Skeletal muscle tissue (tissue), 4 donors: ENCODE measurements around the gene KIRREL2. TPM values are rescaled to one million over a fixed set of nuclear protein-coding genes. Genes with fewer than 3 reads are reported as not detected.
A peak's percentile ranks its signal among the peaks of the same experiment; 100 is the strongest.

Source experiments
- H3K27ac ChIP-seq: one replicate; pipeline ENCODE4 v1.7.0; 2013; ENCODE audit warnings: mild to moderate bottlenecking, low read depth, low read length, inconsistent platforms
- H3K27me3 ChIP-seq, 3 donors: one replicate each; pipeline ENCODE4 v1.7.0; 2013; ENCODE audit warnings: low read length in 3 of 3; ENCODE audit not compliant: control insufficient read depth in 3 of 3, insufficient read depth in 3 of 3
- H3K36me3 ChIP-seq, 3 donors: one replicate each; pipeline ENCODE4 v1.7.0; 2013; ENCODE audit warnings: low read length in 3 of 3; ENCODE audit not compliant: control insufficient read depth in 3 of 3, insufficient read depth in 3 of 3
- H3K4me1 ChIP-seq, 3 donors: one replicate each; pipeline ENCODE4 v1.7.0; 2013; ENCODE audit warnings: low read length in 3 of 3, mild to moderate bottlenecking in 3 of 3; ENCODE audit not compliant: control insufficient read depth in 3 of 3, insufficient read depth in 3 of 3
- H3K4me3 ChIP-seq, 3 donors: one replicate each; pipeline ENCODE4 v1.7.0; 2013; ENCODE audit warnings: low read length in 3 of 3
- H3K9ac ChIP-seq, 3 donors: one replicate each; pipeline ENCODE4 v1.7.0; 2013; ENCODE audit warnings: low read length in 3 of 3, mild to moderate bottlenecking in 3 of 3, moderate library complexity in 2 of 3, low read depth in 1 of 3
- H3K9me3 ChIP-seq, 3 donors: one replicate each; pipeline ENCODE4 v1.7.0; 2013; ENCODE audit warnings: low read length in 3 of 3; ENCODE audit not compliant: control insufficient read depth in 3 of 3
- total RNA-seq: library from RNA; depleted of rRNA; stranded (reverse); fragments of >200 nt; gene quantifications from one replicate; pipeline ENCODE4 v1.2.3, GENCODE V29; 2014
- donor health status: Osteomylitis.

KIRREL2 gene
- total RNA-seq: not detected

DNA sequence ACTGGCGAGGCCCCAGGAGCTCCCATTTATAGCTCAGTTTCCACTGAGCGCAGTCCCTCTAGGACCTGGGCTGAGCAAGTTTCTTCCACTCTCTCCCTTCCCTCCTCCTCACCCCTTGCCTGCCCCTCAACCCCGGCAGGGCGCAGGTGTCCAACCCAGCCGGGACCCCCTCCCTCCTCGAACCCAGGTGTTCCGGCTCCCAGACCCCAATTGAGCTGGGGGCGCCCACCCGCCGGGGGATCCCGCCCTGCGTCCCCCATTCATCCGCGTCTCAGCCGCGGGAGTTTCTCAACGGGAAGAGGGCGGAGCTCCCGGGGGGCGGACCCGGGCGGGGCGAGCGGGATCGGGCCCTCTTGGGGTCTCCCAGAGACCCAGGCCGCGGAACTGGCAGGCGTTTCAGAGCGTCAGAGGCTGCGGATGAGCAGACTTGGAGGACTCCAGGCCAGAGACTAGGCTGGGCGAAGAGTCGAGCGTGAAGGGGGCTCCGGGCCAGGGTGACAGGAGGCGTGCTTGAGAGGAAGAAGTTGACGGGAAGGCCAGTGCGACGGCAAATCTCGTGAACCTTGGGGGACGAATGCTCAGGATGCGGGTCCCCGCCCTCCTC, at the start of gene KIRREL2:
Gene KIRREL2, plus strand, starts transcription at position 366 of the 604 bp plus-strand sequence. Its CDS starts 209 bp downstream, at position 575.
- Histone ChIP-seq H3K4me1 (peaks cover 0 to 3% (median 2%) of the 10 kb centered on the region in 3 donors), H3K27me3 (peaks cover 75 to 84% (median 79%) of the 10 kb centered on the region in 3 donors), H3K4me3 (peak within 1 kb of the TSS in 2 of 3 donors; percentile 35 to 40), H3K9ac (no peak within 1 kb of the TSS), H3K27ac (no peak within 1 kb of the TSS), H3K36me3 (no peaks in the 10 kb centered on the region), H3K9me3 (no peaks in the 10 kb centered on the region)

- Histone ChIP-seq H3K9me3 (no peaks in the 10 kb centered on the region), H3K27ac (no peak overlapping the region), H3K9ac (no peak overlapping the region), H3K27me3 (peaks cover 5 to 11% (median 7%) of the 10 kb centered on the region in 3 donors), H3K36me3 (no peaks in the 10 kb centered on the region), H3K4me1 (no peaks in the 10 kb centered on the region), H3K4me3 (no peak overlapping the region)
Measured at GRCh38 chr19:35807633-35808032, 49.1 kb upstream of the KIRREL2 start.

DNA sequence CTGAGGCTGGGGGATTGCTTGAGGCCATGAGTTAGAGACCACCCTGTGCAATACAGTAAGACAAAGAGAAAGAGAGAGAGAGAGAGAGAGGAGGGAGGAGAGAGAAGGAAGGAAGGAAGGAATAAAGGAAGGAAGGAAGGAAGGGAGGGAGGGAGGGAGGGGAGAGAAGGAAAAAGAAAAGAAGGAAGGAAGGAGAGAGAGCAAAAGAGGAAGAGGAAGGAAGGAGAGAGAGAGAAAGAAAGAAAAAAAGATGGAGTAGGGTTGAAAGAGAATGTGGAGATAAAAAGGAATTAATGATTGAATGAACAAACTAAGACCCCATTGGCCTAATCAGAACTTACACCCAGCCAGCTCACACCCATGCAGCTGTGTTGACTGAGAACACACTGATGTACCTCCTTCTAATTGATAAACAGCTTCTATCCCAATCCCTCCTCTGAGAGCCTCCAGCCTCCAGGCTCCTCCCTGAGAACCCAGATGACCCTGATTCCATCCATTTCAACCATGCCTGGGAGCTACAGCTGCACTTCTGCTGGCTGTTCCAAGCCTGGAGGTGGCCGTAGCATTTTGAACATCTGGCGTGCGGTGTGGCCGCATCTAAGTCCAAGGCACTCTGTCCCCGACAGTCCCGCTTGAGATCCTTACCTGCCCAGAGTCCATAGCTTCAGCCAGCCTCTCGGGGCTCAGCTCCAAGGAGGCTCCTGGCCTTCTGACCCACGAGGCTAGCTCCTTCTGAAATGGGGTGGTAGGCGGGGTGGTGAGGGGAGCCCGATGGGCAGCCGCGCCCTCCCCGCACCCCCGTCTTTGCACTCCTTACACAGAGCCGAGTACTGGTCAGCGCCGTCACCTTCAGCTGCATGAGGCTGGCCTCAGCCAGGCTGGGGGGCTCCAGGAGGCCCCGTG, 45.1 kb upstream of the KIRREL2 start:
- Histone ChIP-seq H3K9ac (no peak overlapping the region), H3K4me1 (no peaks in the 10 kb centered on the region), H3K27me3 (peaks cover 13 to 15% (median 14%) of the 10 kb centered on the region in 3 donors), H3K27ac (no peak overlapping the region), H3K36me3 (no peaks in the 10 kb centered on the region), H3K4me3 (no peak overlapping the region), H3K9me3 (peaks cover 0 to 3% (median 0%) of the 10 kb centered on the region in 3 donors)

DNA sequence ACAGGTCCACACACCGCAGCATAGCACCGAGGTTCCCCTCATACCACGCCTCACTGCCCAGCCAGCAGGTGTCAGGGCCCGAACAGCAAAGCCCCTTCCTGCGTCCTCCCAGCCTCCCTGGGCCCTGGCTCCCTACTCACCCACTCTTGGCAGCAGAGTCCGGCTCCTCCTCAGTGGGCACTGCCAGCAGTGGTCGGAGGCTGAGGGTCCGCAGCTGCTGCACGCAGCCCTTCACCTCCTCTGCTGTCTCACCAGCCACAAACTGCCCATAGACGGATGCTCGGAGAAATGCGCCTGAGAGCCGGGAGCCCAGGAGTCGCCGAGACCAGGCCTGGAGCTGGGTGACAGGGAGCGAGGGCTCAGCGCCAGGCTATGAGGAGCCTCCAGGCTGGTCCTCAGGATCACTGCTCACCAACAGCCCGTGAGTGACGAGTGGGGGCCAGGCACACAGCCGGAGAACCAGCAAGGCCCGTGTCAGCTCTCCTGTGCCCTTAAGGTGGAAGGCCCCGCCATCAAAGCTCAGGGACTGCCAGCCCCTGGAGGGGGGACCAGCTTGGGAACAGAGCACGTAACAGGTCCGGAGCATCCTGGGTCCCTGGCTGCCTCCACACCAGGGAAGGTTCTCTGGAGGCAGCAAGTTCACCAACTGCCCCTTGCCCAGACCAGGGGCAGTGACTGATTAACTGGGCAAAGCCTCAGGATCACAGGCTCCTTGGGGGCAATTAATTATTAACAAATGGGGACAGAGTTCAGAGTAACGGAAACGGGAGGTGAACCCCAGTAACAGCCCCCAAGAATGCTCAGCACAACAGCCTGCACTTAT, 44.3 kb upstream of the KIRREL2 start, which contains the start of gene PRODH2:
Gene PRODH2, minus strand, starts transcription at position 626 of the 823 bp plus-strand sequence. Its CDS starts 40 bp downstream, at position 586.
- H3K36me3 ChIP-seq: no peaks in the 10 kb centered on the region
- no peak within 1 kb of the TSS for H3K9ac ChIP-seq
- H3K4me1 ChIP-seq: no peaks in the 10 kb centered on the region
- H3K27ac ChIP-seq: no peak within 1 kb of the TSS
- H3K9me3 ChIP-seq: peaks cover 0 to 3% (median 0%) of the 10 kb centered on the region in 3 donors
- H3K27me3 ChIP-seq: peaks cover 13 to 18% (median 15%) of the 10 kb centered on the region in 3 donors
- no peak within 1 kb of the TSS for H3K4me3 ChIP-seq

DNA sequence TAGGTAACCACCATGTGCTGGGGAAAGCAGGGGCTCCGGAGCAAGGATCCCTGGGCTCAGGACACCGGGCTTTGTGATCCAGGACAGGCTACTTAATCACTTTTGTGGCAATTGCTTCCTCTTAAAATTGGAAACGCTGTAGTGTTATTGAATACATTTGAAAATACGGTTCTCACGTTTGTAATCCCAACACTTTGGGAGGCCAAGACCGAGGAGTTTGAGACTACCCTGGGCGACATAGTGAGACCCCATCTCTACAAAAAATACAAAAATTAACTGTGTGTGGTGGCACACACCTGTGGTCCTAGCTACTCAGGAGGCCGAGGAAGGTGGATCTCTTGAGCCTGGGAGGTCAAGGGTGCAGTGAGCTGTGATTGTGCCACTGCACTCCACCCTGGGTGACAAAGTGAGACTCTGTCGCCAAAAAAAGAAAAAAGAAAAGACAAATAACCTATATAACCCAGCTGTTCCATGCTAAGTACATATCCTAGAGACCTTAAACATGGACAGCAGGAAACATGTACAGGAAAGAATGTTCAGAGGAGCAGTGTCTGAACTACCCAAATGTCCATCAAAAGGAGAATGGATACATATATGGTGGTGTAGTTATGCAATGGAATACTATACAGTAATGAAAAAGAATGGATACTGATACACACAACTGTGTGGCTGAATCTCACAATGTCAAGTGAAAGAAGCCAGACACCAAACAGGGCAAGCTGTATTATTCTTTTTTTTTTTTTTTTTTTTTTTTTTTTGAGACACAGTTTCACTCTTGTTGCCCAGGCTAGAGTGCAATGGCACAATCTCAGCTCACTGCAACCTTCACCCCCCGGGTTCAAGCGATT, 43.4 kb upstream of the KIRREL2 start:
- no peak overlapping the region for H3K9ac ChIP-seq
- H3K4me3 ChIP-seq: no peak overlapping the region
- peaks cover 0 to 3% (median 0%) of the 10 kb centered on the region in 3 donors for H3K9me3 ChIP-seq
- peaks cover 13 to 20% (median 15%) of the 10 kb centered on the region in 3 donors for H3K27me3 ChIP-seq
- no peak overlapping the region for H3K27ac ChIP-seq
- no peaks in the 10 kb centered on the region for H3K36me3 ChIP-seq
- H3K4me1 ChIP-seq: no peaks in the 10 kb centered on the region

GRCh38 chr19:35816262-35816661, 40.4 kb upstream of the KIRREL2 start:
- peaks cover 18 to 28% (median 21%) of the 10 kb centered on the region in 3 donors for H3K27me3 ChIP-seq

DNA sequence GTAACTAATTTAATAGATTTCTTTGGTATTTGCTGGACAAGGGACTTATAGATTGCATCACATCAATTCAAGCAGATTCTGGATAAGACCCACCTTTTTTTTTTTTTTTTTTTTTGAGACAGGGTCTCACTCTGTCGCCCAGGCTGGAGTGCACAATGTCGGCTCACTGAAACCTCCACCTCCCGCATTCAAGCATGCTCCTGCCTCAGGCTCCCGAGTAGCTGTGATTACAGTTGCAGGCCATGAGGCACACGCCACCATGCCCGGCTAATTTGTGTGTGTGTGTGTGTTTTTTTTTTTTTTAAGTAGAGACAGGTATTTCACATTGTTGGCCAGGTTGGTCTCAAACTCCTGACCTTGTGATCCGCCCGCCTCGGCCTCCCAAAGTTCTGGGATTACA, 39.9 kb upstream of the KIRREL2 start:
- H3K36me3 ChIP-seq: no peaks in the 10 kb centered on the region
- H3K9ac ChIP-seq: no peak overlapping the region
- no peak overlapping the region for H3K27ac ChIP-seq
- H3K27me3 ChIP-seq: peaks cover 15 to 28% (median 17%) of the 10 kb centered on the region in 3 donors
- H3K4me3 ChIP-seq: no peak overlapping the region
- no peaks in the 10 kb centered on the region for H3K4me1 ChIP-seq
- H3K9me3 ChIP-seq: peaks cover 0 to 3% (median 0%) of the 10 kb centered on the region in 3 donors

More at GRCh38 chr19:35816262-35816661, 40.4 kb upstream of the KIRREL2 start:
- Histone ChIP-seq H3K4me3 (no peak overlapping the region), H3K9ac (no peak overlapping the region), H3K9me3 (peaks cover 0 to 3% (median 0%) of the 10 kb centered on the region in 3 donors), H3K27ac (no peak overlapping the region), H3K36me3 (no peaks in the 10 kb centered on the region), H3K4me1 (no peaks in the 10 kb centered on the region)

GRCh38 chr19:35818445-35818844, 38.3 kb upstream of the KIRREL2 start:
- no peak overlapping the region for H3K9ac ChIP-seq
- peaks cover 0 to 1% (median 0%) of the 10 kb centered on the region in 3 donors for H3K9me3 ChIP-seq
- peaks cover 7 to 24% (median 8%) of the 10 kb centered on the region in 3 donors for H3K27me3 ChIP-seq
- H3K36me3 ChIP-seq: no peaks in the 10 kb centered on the region
- H3K4me1 ChIP-seq: no peaks in the 10 kb centered on the region
- H3K4me3 ChIP-seq: no peak overlapping the region
- H3K27ac ChIP-seq: no peak overlapping the region

GRCh38 chr19:35822579-35822978, 34.1 kb upstream of the KIRREL2 start:
- Histone ChIP-seq H3K27ac (no peak overlapping the region), H3K36me3 (no peaks in the 10 kb centered on the region), H3K9me3 (no peaks in the 10 kb centered on the region), H3K4me3 (no peak overlapping the region), H3K9ac (no peak overlapping the region), H3K27me3 (peaks cover 7 to 22% (median 10%) of the 10 kb centered on the region in 3 donors), H3K4me1 (no peaks in the 10 kb centered on the region)
